H9 (cell line): ENCODE measurements around the gene CTDSP2. TPM values are rescaled to one million over a fixed set of nuclear protein-coding genes. Genes with fewer than 3 reads are reported as not detected.

ENCODE experiments used
- DNase-seq: peaks from one replicate; pipeline ENCODE4 v3.0.0-alpha.2; 2017
- H2AFZ ChIP-seq: one replicate; pipeline ENCODE4 v1.6.1; 2013; ENCODE audit warnings: mild to moderate bottlenecking, low read length, control low read depth, moderate library complexity
- H2AK5ac ChIP-seq: 2 replicates; pipeline ENCODE4 v1.6.1; 2013; ENCODE audit warnings: low read length, control low read depth, mixed read lengths; ENCODE audit not compliant: insufficient read length
- H2BK120ac ChIP-seq: one replicate; pipeline ENCODE4 v1.6.1; 2013; ENCODE audit warnings: low read depth, mild to moderate bottlenecking, low read length, control low read depth, inconsistent platforms; ENCODE audit not compliant: poor library complexity, severe bottlenecking
- H2BK12ac ChIP-seq: 2 replicates; pipeline ENCODE4 v1.6.1; 2013; ENCODE audit warnings: low read length, control low read depth, mixed read lengths, low read depth; ENCODE audit not compliant: insufficient read length
- H2BK15ac ChIP-seq: 2 replicates; pipeline ENCODE4 v1.6.1; 2013; ENCODE audit warnings: low read depth, low read length, control low read depth
- H2BK20ac ChIP-seq: one replicate; pipeline ENCODE4 v1.6.1; 2013; ENCODE audit warnings: low read depth, mild to moderate bottlenecking, low read length, control low read depth, inconsistent platforms; ENCODE audit not compliant: poor library complexity, severe bottlenecking
- H2BK5ac ChIP-seq: 2 replicates; pipeline ENCODE4 v1.6.1; 2013; ENCODE audit warnings: low read length, control low read depth, mixed read lengths; ENCODE audit not compliant: insufficient read length
- H3K14ac ChIP-seq: 2 replicates; pipeline ENCODE4 v1.6.1; 2013; ENCODE audit warnings: low read length, control low read depth; ENCODE audit not compliant: insufficient read depth
- H3K18ac ChIP-seq: 2 replicates; pipeline ENCODE4 v1.6.1; 2013; ENCODE audit warnings: low read depth, mild to moderate bottlenecking, mixed read lengths, low read length, control low read depth; ENCODE audit not compliant: insufficient read length
- H3K23ac ChIP-seq: 2 replicates; pipeline ENCODE4 v1.6.1; 2013; ENCODE audit warnings: low read length, control low read depth, mixed read lengths, low read depth; ENCODE audit not compliant: insufficient read length
- H3K23me2 ChIP-seq: 2 replicates; pipeline ENCODE4 v1.6.1; 2013; ENCODE audit warnings: low read depth, mild to moderate bottlenecking, mixed read lengths, low read length, control low read depth; ENCODE audit not compliant: insufficient read length, poor library complexity, severe bottlenecking
- H3K27ac ChIP-seq: 2 replicates; pipeline ENCODE4 v1.5.1; 2013; ENCODE audit warnings: low read length, control low read depth, mixed read lengths, low read depth; ENCODE audit not compliant: insufficient read length
- H3K27me3 ChIP-seq: 2 replicates; pipeline ENCODE4 v1.6.1; 2013; ENCODE audit warnings: low read length, control low read depth, inconsistent platforms; ENCODE audit not compliant: insufficient read depth
- H3K4ac ChIP-seq: 2 replicates; pipeline ENCODE4 v1.6.1; 2013; ENCODE audit warnings: low read depth, mild to moderate bottlenecking, control low read depth, inconsistent platforms, low read length, moderate library complexity
- H3K4me1 ChIP-seq: 2 replicates; pipeline ENCODE4 v1.6.1; 2013; ENCODE audit warnings: low read length, control low read depth, inconsistent platforms; ENCODE audit not compliant: insufficient read depth
- H3K4me2 ChIP-seq: 2 replicates; pipeline ENCODE4 v1.6.1; 2013; ENCODE audit warnings: low read length, control low read depth, mixed read lengths; ENCODE audit not compliant: insufficient read length, insufficient read depth
- H3K56ac ChIP-seq: 2 replicates; pipeline ENCODE4 v1.6.1; 2013; ENCODE audit warnings: low read depth, mild to moderate bottlenecking, mixed read lengths, low read length, control low read depth; ENCODE audit not compliant: insufficient read length
- H3K79me1 ChIP-seq: 2 replicates; pipeline ENCODE4 v1.6.1; 2013; ENCODE audit warnings: low read depth, mild to moderate bottlenecking, moderate library complexity, low read length, control low read depth, inconsistent platforms; ENCODE audit not compliant: insufficient read depth, poor library complexity, severe bottlenecking
- H3K79me2 ChIP-seq: 2 replicates; pipeline ENCODE4 v1.6.1; 2013; ENCODE audit warnings: low read length, control low read depth, inconsistent platforms; ENCODE audit not compliant: insufficient read depth
- H3K9ac ChIP-seq: 2 replicates; pipeline ENCODE4 v1.6.1; 2013; ENCODE audit warnings: low read length, control low read depth, mixed read lengths; ENCODE audit not compliant: insufficient read length; ENCODE audit errors: extremely low read depth
- H3K9me3 ChIP-seq: one replicate; pipeline ENCODE4 v1.6.1; 2013; ENCODE audit warnings: low read depth, low read length, inconsistent platforms; ENCODE audit not compliant: control insufficient read depth
- H3T11ph ChIP-seq: one replicate; pipeline ENCODE4 v1.6.1; 2013; ENCODE audit warnings: mild to moderate bottlenecking, low read length, control low read depth, inconsistent platforms
- H4K20me1 ChIP-seq: one replicate; pipeline ENCODE4 v1.6.1; 2013; ENCODE audit not compliant: control insufficient read depth, insufficient read length, insufficient read depth
- H4K5ac ChIP-seq: 2 replicates; pipeline ENCODE4 v1.6.1; 2013; ENCODE audit warnings: low read depth, mild to moderate bottlenecking, mixed read lengths, low read length, control low read depth; ENCODE audit not compliant: insufficient read length
- H4K8ac ChIP-seq: replicated peaks from 2 replicates; pipeline ENCODE4 v1.6.1; 2013; ENCODE audit warnings: low read length, control low read depth, mixed read lengths, low read depth; ENCODE audit not compliant: insufficient read length
- H4K91ac ChIP-seq: 2 replicates; pipeline ENCODE4 v1.6.1; 2013; ENCODE audit warnings: low read depth, mild to moderate bottlenecking, moderate library complexity, mixed read lengths, low read length, control low read depth; ENCODE audit not compliant: insufficient read length
- H3K27ac Mint-ChIP-seq, 3 experiments: 2 replicates in 2 of 3; 3 replicates in 1 of 3; pipeline ENCODE4 v1.8.0; 2020 to 2021; ENCODE audit warnings: mixed read lengths in 3 of 3, mild to moderate bottlenecking in 1 of 3, moderate library complexity in 1 of 3
- H3K27me3 Mint-ChIP-seq: 2 replicates; pipeline ENCODE4 v1.8.0; 2021; ENCODE audit warnings: low read depth, mild to moderate bottlenecking, moderate library complexity, mixed read lengths
- H3K36me3 Mint-ChIP-seq, 3 experiments: 2 replicates in 2 of 3; 3 replicates in 1 of 3; pipeline ENCODE4 v1.8.0; 2020 to 2021; ENCODE audit warnings: low read depth in 3 of 3, mixed read lengths in 3 of 3; ENCODE audit not compliant: insufficient read depth in 1 of 3
- H3K4me1 Mint-ChIP-seq, 2 experiments: 2 replicates each; pipeline ENCODE4 v1.8.0; 2020; ENCODE audit warnings: mixed read lengths in 2 of 2
- H3K4me3 Mint-ChIP-seq, 2 experiments: 2 replicates in 1 of 2; 3 replicates in 1 of 2; pipeline ENCODE4 v1.8.0; 2020 to 2021; ENCODE audit warnings: mild to moderate bottlenecking in 2 of 2, mixed read lengths in 2 of 2, moderate library complexity in 1 of 2
- H3K9me3 Mint-ChIP-seq, 2 experiments: 2 replicates in 1 of 2; 3 replicates in 1 of 2; pipeline ENCODE4 v1.8.0; 2020; ENCODE audit warnings: mild to moderate bottlenecking in 2 of 2, mixed read lengths in 2 of 2, moderate library complexity in 1 of 2
- CTCF ChIP-seq: fragments of 200-600 bp; sonication (generic); conservative IDR thresholded peaks from 3 replicates; pipeline ENCODE4 v1.8.0; 2021; ENCODE audit warnings: antibody characterized with exemption, mild to moderate bottlenecking
- WGBS: extraction: QIAGEN DNeasy Blood & Tissue Kit; methylation state at CpG from one replicate; pipeline ENCODE4 v1.1.7; 2013; ENCODE audit warnings: missing lambda C conversion rate, low lambda C conversion rate, mixed read lengths; ENCODE audit not compliant: insufficient read length; ENCODE audit errors: extremely low coverage; 5-methylcytosine and 5-hydroxymethylcytosine counted together
- total RNA-seq: library from RNA; stranded (reverse); gene quantifications from 2 replicates; pipeline ENCODE4 v1.2.1, GENCODE V29; 2021

CTDSP2 gene
- total RNA-seq, 1 experiment from 2014 or later: 103 TPM

- H3K27me3 ChIP-seq: no peaks in the 10 kb centered on the region; the same call in 1 of the 2 replicates
- H2BK120ac ChIP-seq: no peak overlapping the region
- peak; percentile 49 for DNase-seq
- no peak overlapping the region for H3K23ac ChIP-seq
- no peak overlapping the region for H3K9ac ChIP-seq
- no peak overlapping the region for H4K8ac ChIP-seq
- WGBS: no CpG with 5 or more reads among the region's 10 CpGs
- no peak overlapping the region for H3K18ac ChIP-seq
- no peaks in the 10 kb centered on the region for H3K79me2 ChIP-seq
- H2BK20ac ChIP-seq: no peak overlapping the region
- H3T11ph ChIP-seq: no peak overlapping the region
- H4K5ac ChIP-seq: no peak overlapping the region
- no peaks in the 10 kb centered on the region; a peak in 1 of 7 replicates for H3K36me3 Mint-ChIP-seq
- H3K4me1 ChIP-seq: peaks cover 10% of the 10 kb centered on the region; the same call in 1 of the 2 replicates
- H3K27ac Mint-ChIP-seq: peak overlapping the region in 2 of 3 experiments; percentile 1 to 25; a peak in 3 of 7 replicates
- TF ChIP-seq CTCF: no peak
- H3K79me1 ChIP-seq: no peaks in the 10 kb centered on the region
- H2BK12ac ChIP-seq: no peak overlapping the region
- H2AK5ac ChIP-seq: no peak overlapping the region
- H3K4me3 Mint-ChIP-seq: no peak overlapping the region
- H3K27me3 Mint-ChIP-seq: peaks cover 3% of the 10 kb centered on the region
- no peaks in the 10 kb centered on the region for H3K9me3 ChIP-seq
- no peak overlapping the region for H3K56ac ChIP-seq
- H2BK15ac ChIP-seq: no peak overlapping the region
- peaks cover 28 to 50% of the 10 kb centered on the region in 2 experiments for H3K4me1 Mint-ChIP-seq
- H2BK5ac ChIP-seq: no peak overlapping the region
- H2AFZ ChIP-seq: no peak overlapping the region
- H3K23me2 ChIP-seq: no peaks in the 10 kb centered on the region
- H3K27ac ChIP-seq: no peak overlapping the region
- H3K9me3 Mint-ChIP-seq: no peaks in the 10 kb centered on the region; a peak in 1 of 5 replicates
- H4K20me1 ChIP-seq: no peaks in the 10 kb centered on the region
- H3K14ac ChIP-seq: no peak overlapping the region
- no peak overlapping the region for H3K4me2 ChIP-seq
- H4K91ac ChIP-seq: no peak overlapping the region
- H3K4ac ChIP-seq: no peak overlapping the region
Observed at GRCh38 chr12:57889500-57889989, 43.0 kb upstream of the CTDSP2 start.
